ENCODE data around the gene DPEP3.

Gene DPEP3

DNA sequence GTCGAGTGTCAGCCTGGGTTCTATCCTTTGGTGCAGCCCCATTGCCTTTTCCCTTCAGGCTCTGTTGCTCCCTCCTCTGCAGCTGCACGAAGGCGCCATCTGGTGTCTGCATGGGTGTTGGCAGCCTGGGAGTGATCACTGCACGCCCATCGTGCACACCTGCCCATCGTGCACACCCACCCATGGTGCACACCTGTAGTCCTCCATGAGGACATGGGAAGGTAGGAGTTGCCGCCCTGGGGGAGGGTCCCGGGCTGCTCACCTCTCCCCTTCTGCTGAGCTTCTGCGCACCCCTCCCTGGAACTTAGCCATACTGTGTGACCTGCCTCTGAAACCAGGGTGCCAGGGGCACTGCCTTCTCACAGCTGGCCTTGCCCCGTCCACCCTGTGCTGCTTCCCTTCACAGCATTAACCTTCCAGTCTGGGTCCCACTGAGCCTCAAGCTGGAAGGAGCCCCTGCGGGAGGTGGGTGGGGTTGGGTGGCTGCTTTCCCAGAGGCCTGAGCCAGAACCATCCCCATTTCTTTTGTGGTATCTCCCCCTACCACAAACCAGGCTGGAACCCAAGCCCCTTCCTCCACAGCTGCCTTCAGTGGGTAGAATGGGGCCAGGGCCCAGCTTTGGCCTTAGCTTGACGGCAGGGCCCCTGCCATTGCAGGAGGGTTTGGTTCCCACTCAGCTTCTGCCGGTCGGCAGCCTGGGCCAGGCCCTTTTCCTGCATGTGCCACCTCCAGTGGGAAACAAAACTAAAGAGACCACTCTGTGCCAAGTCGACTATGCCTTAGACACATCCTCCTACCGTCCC lies 51.5 kb downstream of the DPEP3 start:
- peak in 1 of 2 experiments; percentile 41 for DNase-seq

DNA sequence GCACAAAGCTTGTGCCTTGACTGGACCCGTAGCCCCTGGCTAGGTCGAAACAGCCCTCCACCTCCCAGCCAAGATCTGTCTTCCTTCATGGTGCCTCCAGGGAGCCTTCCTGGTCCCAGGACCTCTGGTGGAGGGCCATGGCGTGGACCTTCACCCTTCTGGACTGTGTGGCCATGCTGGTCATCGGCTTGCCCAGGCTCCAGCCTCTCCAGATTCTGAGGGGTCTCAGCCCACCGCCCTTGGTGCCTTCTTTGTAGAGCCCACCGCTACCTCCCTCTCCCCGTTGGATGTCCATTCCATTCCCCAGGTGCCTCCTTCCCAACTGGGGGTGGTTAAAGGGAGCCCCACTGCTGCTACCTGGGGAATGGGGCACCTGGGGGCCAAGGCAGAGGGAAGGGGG lies 52.2 kb downstream of the DPEP3 start:
- DNase-seq = no peak

DNA sequence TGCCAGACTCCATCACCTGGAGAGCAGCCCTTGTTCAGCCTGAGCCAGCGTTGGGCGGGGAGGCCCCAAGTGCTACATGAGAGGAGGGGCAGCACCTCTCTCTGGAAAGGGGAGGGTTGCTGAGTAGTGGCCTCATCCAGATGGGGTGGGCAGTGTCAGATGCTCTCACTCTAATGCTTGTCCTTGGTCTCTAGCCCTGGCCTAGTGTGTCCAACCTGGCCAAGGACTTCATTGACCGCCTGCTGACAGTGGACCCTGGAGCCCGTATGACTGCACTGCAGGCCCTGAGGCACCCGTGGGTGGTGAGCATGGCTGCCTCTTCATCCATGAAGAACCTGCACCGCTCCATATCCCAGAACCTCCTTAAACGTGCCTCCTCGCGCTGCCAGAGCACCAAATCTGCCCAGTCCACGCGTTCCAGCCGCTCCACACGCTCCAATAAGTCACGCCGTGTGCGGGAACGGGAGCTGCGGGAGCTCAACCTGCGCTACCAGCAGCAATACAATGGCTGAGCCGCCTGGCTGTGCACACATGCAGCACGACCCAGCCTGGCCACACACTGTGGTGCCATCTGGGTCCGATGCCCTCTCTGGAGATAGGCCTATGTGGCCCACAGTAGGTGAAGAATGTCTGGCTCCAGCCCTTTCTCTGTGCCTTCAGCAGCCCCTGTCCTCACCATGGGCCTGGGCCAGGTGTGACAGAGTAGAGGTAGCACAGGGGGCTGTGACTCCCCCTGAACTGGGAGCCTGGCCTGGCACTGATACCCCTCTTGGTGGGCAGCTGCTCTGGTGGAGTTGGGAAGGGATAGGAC lies 53.0 kb downstream of the DPEP3 start:
- no peak for DNase-seq

DNA sequence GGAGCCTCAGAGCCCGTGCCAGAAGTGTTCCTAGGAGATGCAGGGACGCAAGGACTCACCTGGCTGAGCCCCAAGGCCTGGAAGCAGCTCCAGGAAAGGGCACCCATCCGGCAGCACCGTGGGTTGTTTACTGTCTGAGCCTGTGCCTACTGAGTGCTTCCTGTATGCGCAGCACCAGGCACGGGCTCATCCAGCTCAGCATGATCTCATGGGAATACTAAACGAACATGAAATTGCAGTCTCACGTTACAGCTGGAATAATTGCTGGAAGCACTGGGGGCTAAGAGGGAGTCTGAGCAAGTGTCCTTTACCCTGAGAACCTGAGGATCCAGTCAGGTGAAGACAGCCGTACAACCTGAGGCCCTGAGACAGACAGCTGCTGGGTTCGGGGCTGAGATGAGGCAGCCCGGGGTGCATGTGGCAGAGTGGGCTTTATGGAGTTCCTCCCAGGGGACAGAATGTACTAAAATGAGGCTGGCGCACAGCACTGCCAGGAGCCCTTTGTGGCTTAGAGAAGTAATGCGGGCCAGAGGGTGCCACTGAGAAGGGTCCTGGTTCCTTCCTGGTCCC lies 54.0 kb downstream of the DPEP3 start:
- peak in 1 of 2 experiments; percentile 14 for DNase-seq

Data from SW 1271 (cell line).